Mesenchymal stem cell (in vitro differentiated cells and primary cell): ENCODE results near the gene ADAM10.

ENCODE experiments used
- DNase-seq: peaks from one replicate; pipeline ENCODE4 v3.0.0-alpha.2; 2013
- H2AFZ ChIP-seq: one replicate; pipeline ENCODE4 v1.6.1; 2013; ENCODE audit warnings: low read depth, mild to moderate bottlenecking, control low read depth, inconsistent platforms, low read length, moderate library complexity
- H2AK5ac ChIP-seq: 2 replicates; pipeline ENCODE4 v1.6.1; 2013; ENCODE audit warnings: low read length, moderate library complexity, mild to moderate bottlenecking, inconsistent platforms; ENCODE audit not compliant: severe bottlenecking
- H2BK120ac ChIP-seq: one replicate; pipeline ENCODE4 v1.6.1; 2013; ENCODE audit warnings: low read depth, mild to moderate bottlenecking, inconsistent platforms, low read length, moderate library complexity
- H2BK12ac ChIP-seq, 2 experiments: one replicate each; pipeline ENCODE4 v1.6.1; 2013; ENCODE audit warnings: inconsistent platforms in 2 of 2, low read length in 2 of 2, mild to moderate bottlenecking in 2 of 2, moderate library complexity in 2 of 2, control low read depth in 1 of 2
- H2BK15ac ChIP-seq: one replicate; pipeline ENCODE4 v1.6.1; 2013; ENCODE audit warnings: mild to moderate bottlenecking, low read depth, inconsistent platforms; ENCODE audit not compliant: poor library complexity, severe bottlenecking
- H2BK5ac ChIP-seq: 2 replicates; pipeline ENCODE4 v1.6.1; 2013; ENCODE audit warnings: low read depth, mild to moderate bottlenecking, low read length, control low read depth, inconsistent platforms; ENCODE audit not compliant: poor library complexity, severe bottlenecking
- H3K14ac ChIP-seq, 2 experiments: one replicate each; pipeline ENCODE4 v1.6.1; 2013; ENCODE audit warnings: inconsistent platforms in 2 of 2, low read length in 2 of 2, control low read depth in 1 of 2, mild to moderate bottlenecking in 1 of 2, moderate library complexity in 1 of 2
- H3K18ac ChIP-seq, 2 experiments: one replicate each; pipeline ENCODE4 v1.6.1; 2013; ENCODE audit warnings: inconsistent platforms in 2 of 2, low read length in 2 of 2, control low read depth in 1 of 2, low read depth in 1 of 2, mild to moderate bottlenecking in 1 of 2
- H3K23ac ChIP-seq, 2 experiments: one replicate each; pipeline ENCODE4 v1.6.1; 2013; ENCODE audit warnings: inconsistent platforms in 2 of 2, low read length in 2 of 2, mild to moderate bottlenecking in 2 of 2, moderate library complexity in 2 of 2, control low read depth in 1 of 2
- H3K27ac ChIP-seq: 2 replicates; pipeline ENCODE4 v1.5.1; 2013; ENCODE audit warnings: mild to moderate bottlenecking, moderate library complexity, low read length, control low read depth, inconsistent platforms; ENCODE audit not compliant: poor library complexity, severe bottlenecking
- H3K27me3 ChIP-seq, 2 experiments: 2 replicates each; pipeline versions ENCODE4 v1.6.1 to v1.7.0; 2013; ENCODE audit warnings: low read length in 2 of 2, mild to moderate bottlenecking in 2 of 2, moderate library complexity in 2 of 2, control low read depth in 1 of 2, inconsistent platforms in 1 of 2; ENCODE audit not compliant: control insufficient read depth in 1 of 2, insufficient read depth in 1 of 2
- H3K36me3 ChIP-seq, 2 experiments: 2 replicates each; pipeline versions ENCODE4 v1.6.1 to v1.7.0; 2013; ENCODE audit warnings: low read length in 2 of 2, control low read depth in 1 of 2, inconsistent platforms in 1 of 2, low read depth in 1 of 2, mild to moderate bottlenecking in 1 of 2; ENCODE audit not compliant: insufficient read depth in 2 of 2, control insufficient read depth in 1 of 2
- H3K4ac ChIP-seq, 2 experiments: one replicate each; pipeline ENCODE4 v1.6.1; 2013; ENCODE audit warnings: inconsistent platforms in 2 of 2, low read length in 2 of 2, mild to moderate bottlenecking in 2 of 2, moderate library complexity in 2 of 2, control low read depth in 1 of 2, low read depth in 1 of 2
- H3K4me1 ChIP-seq: 2 replicates; pipeline ENCODE4 v1.6.1; 2013; ENCODE audit warnings: low read depth, low read length, control low read depth; ENCODE audit not compliant: control insufficient read depth, insufficient read depth
- H3K4me2 ChIP-seq: 2 replicates; pipeline ENCODE4 v1.6.1; 2013; ENCODE audit warnings: low read length, mild to moderate bottlenecking, inconsistent platforms; ENCODE audit not compliant: poor library complexity, severe bottlenecking
- H3K4me3 ChIP-seq, 2 experiments: 2 replicates each; pipeline versions ENCODE4 v1.5.1 to v1.7.0; 2013; ENCODE audit warnings: low read length in 2 of 2, mild to moderate bottlenecking in 2 of 2, control low read depth in 1 of 2, low read depth in 1 of 2; ENCODE audit not compliant: insufficient read depth in 1 of 2
- H3K79me1 ChIP-seq: replicated peaks from 2 replicates; pipeline ENCODE4 v1.6.1; 2013; ENCODE audit warnings: mild to moderate bottlenecking, control low read depth, low read length, inconsistent platforms; ENCODE audit not compliant: poor library complexity, severe bottlenecking
- H3K9ac ChIP-seq: 2 replicates; pipeline ENCODE4 v1.7.0; 2013; ENCODE audit warnings: mild to moderate bottlenecking, low read length, moderate library complexity
- H3K9me3 ChIP-seq: 2 replicates; pipeline ENCODE4 v1.7.0; 2013; ENCODE audit warnings: mild to moderate bottlenecking, low read length; ENCODE audit not compliant: control insufficient read depth
- H4K8ac ChIP-seq: one replicate; pipeline ENCODE4 v1.6.1; 2013; ENCODE audit warnings: inconsistent platforms, mild to moderate bottlenecking, low read length, moderate library complexity
- H4K91ac ChIP-seq: one replicate; pipeline ENCODE4 v1.6.1; 2013; ENCODE audit warnings: mild to moderate bottlenecking, low read length, inconsistent platforms
- WGBS: methylation state at CpG from one replicate; pipeline ENCODE4 v1.1.7; 2013; ENCODE audit warnings: mixed read lengths; 5-methylcytosine and 5-hydroxymethylcytosine counted together

ADAM10 gene

GRCh38 chr15:58574631-58575030, 174.9 kb downstream of the ADAM10 start:
- Histone ChIP-seq H3K4me1 (no peaks in the 10 kb centered on the region), H3K4me2 (no peak overlapping the region), H3K27me3 (no peaks in the 10 kb centered on the region), H3K27ac (no peak overlapping the region), H3K18ac (no peak overlapping the region), H4K8ac (no peak overlapping the region), H3K36me3 (no peaks in the 10 kb centered on the region), H3K23ac (no peak overlapping the region), H4K91ac (no peak overlapping the region), H2BK15ac (no peak overlapping the region), H2BK12ac (no peak overlapping the region), H3K4me3 (no peak overlapping the region), H3K4ac (no peak overlapping the region), H3K79me1 (no peaks in the 10 kb centered on the region), H2BK120ac (no peak overlapping the region), H3K9me3 (no peaks in the 10 kb centered on the region), H3K9ac (no peak overlapping the region), H2BK5ac (no peak overlapping the region), H2AFZ (no peak overlapping the region), H2AK5ac (no peak overlapping the region), H3K14ac (no peak overlapping the region)
- 95% methylated on average over 4 of the region's 4 CpGs for WGBS
- DNase-seq, result no peak

GRCh38 chr15:58573270-58573669, 176.2 kb downstream of the ADAM10 start:
- Histone ChIP-seq H3K14ac (no peak overlapping the region), H3K18ac (no peak overlapping the region), H3K79me1 (no peaks in the 10 kb centered on the region), H3K27me3 (no peaks in the 10 kb centered on the region), H3K23ac (no peak overlapping the region), H3K4me2 (no peak overlapping the region), H2BK120ac (no peak overlapping the region), H4K8ac (no peak overlapping the region), H2BK12ac (no peak overlapping the region), H3K9me3 (peaks cover 3% of the 10 kb centered on the region), H2BK15ac (no peak overlapping the region), H2BK5ac (no peak overlapping the region), H4K91ac (no peak overlapping the region), H2AK5ac (no peak overlapping the region), H3K36me3 (no peaks in the 10 kb centered on the region), H3K9ac (no peak overlapping the region), H3K27ac (no peak overlapping the region), H3K4me1 (no peaks in the 10 kb centered on the region), H2AFZ (no peak overlapping the region), H3K4me3 (no peak overlapping the region), H3K4ac (no peak overlapping the region)
- WGBS, result 97% methylated on average over 2 of the region's 4 CpGs
- DNase-seq, result no peak

GRCh38 chr15:58572521-58572920, 177.0 kb downstream of the ADAM10 start:
- no peak overlapping the region for H2AK5ac ChIP-seq
- H4K91ac ChIP-seq, result no peak overlapping the region
- H2BK12ac ChIP-seq, result no peak overlapping the region
- H2BK15ac ChIP-seq, result peak overlapping the region; percentile 80
- H3K4ac ChIP-seq, result no peak overlapping the region
- no peaks in the 10 kb centered on the region for H3K36me3 ChIP-seq
- H3K4me3 ChIP-seq, result no peak overlapping the region
- H3K79me1 ChIP-seq, result no peaks in the 10 kb centered on the region
- H3K14ac ChIP-seq, result no peak overlapping the region
- H3K27ac ChIP-seq, result no peak overlapping the region
- H3K9ac ChIP-seq, result no peak overlapping the region
- peaks cover 3% of the 10 kb centered on the region for H3K9me3 ChIP-seq
- no peak overlapping the region for H3K18ac ChIP-seq
- DNase-seq, result no peak
- H2AFZ ChIP-seq, result no peak overlapping the region
- no peaks in the 10 kb centered on the region for H3K27me3 ChIP-seq
- 83% methylated on average over 4 of the region's 4 CpGs for WGBS
- no peak overlapping the region for H3K23ac ChIP-seq
- no peak overlapping the region for H2BK120ac ChIP-seq
- H2BK5ac ChIP-seq, result no peak overlapping the region
- H3K4me2 ChIP-seq, result no peak overlapping the region
- H4K8ac ChIP-seq, result no peak overlapping the region
- no peaks in the 10 kb centered on the region for H3K4me1 ChIP-seq

GRCh38 chr15:58571491-58571890, 178.0 kb downstream of the ADAM10 start:
- Histone ChIP-seq H3K27me3 (no peaks in the 10 kb centered on the region), H2BK5ac (no peak overlapping the region), H3K9ac (no peak overlapping the region), H3K4me3 (no peak overlapping the region), H4K91ac (no peak overlapping the region), H3K14ac (no peak overlapping the region), H3K27ac (no peak overlapping the region), H2BK15ac (no peak overlapping the region), H3K18ac (no peak overlapping the region), H3K4me1 (no peaks in the 10 kb centered on the region), H2BK12ac (no peak overlapping the region), H2BK120ac (no peak overlapping the region), H3K9me3 (peaks cover 3% of the 10 kb centered on the region), H3K4me2 (no peak overlapping the region), H4K8ac (no peak overlapping the region), H3K23ac (no peak overlapping the region), H3K79me1 (no peaks in the 10 kb centered on the region), H2AK5ac (no peak overlapping the region), H3K4ac (no peak overlapping the region), H2AFZ (no peak overlapping the region), H3K36me3 (no peaks in the 10 kb centered on the region)
- no peak for DNase-seq
- 88% methylated on average over 6 of the region's 6 CpGs for WGBS
